SU-DHL-6 (cell line): ENCODE results near the gene EGFL8.
A peak's percentile ranks its signal among the peaks of the same experiment; 100 is the strongest.
"Not testable (repeated sequence)": the region's sequence is repeated elsewhere in the genome, so short reads cannot be mapped to it uniquely, and the experiment has no call there.

Experiments used
- H2AFZ ChIP-seq: fragments of 200-600 bp; sonication (generic); 2 replicates; pipeline ENCODE4 v1.6.1; 2014; ENCODE audit warnings: low read depth, mild to moderate bottlenecking, moderate library complexity, mixed read lengths, antibody characterized with exemption, low read length; ENCODE audit not compliant: severe bottlenecking
- H3F3A ChIP-seq: fragments of 200-600 bp; shearing (Covaris generic); 2 replicates; pipeline ENCODE4 v1.6.0; 2016; ENCODE audit warnings: antibody characterized with exemption, mild to moderate bottlenecking; ENCODE audit not compliant: insufficient read depth
- H3K27ac ChIP-seq: fragments of 200-600 bp; sonication (generic); 2 replicates; pipeline ENCODE4 v1.5.1; 2016; ENCODE audit warnings: low read depth, mild to moderate bottlenecking, low read length, moderate library complexity, mixed read lengths
- H3K27me3 ChIP-seq: fragments of 200-600 bp; sonication (generic), shearing (Covaris generic); 2 replicates; pipeline ENCODE4 v1.6.0; 2014; ENCODE audit warnings: mild to moderate bottlenecking, low read length
- H3K36me3 ChIP-seq: fragments of 200-600 bp; sonication (generic); 2 replicates; pipeline ENCODE4 v1.6.1; 2014; ENCODE audit warnings: mild to moderate bottlenecking, low read length, mixed read lengths
- H3K4me2 ChIP-seq: fragments of 300-600, 200-600 bp; shearing (Covaris generic), sonication (generic); 2 replicates; pipeline ENCODE4 v1.6.0; 2014; ENCODE audit warnings: low read length, low read depth, mild to moderate bottlenecking; ENCODE audit not compliant: poor library complexity, severe bottlenecking
- H3K4me3 ChIP-seq: fragments of 200-600 bp; sonication (generic); 2 replicates; pipeline ENCODE4 v1.5.1; 2014; ENCODE audit warnings: antibody characterized with exemption, low read length, mild to moderate bottlenecking, mixed read lengths; ENCODE audit not compliant: insufficient read depth, poor library complexity, severe bottlenecking
- H3K79me2 ChIP-seq: fragments of 200-600 bp; sonication (generic); 2 replicates; pipeline ENCODE4 v1.6.1; 2014; ENCODE audit warnings: mild to moderate bottlenecking, low read length, moderate library complexity; ENCODE audit not compliant: insufficient read depth
- H3K9ac ChIP-seq: fragments of 200-600 bp; sonication (generic); 2 replicates; pipeline ENCODE4 v1.7.0; 2014; ENCODE audit warnings: mild to moderate bottlenecking, low read length
- H3K9me2 ChIP-seq: fragments of 200-600 bp; sonication (generic); replicated peaks from 2 replicates; pipeline ENCODE4 v1.6.1; 2014; ENCODE audit warnings: low read length; ENCODE audit not compliant: insufficient read depth
- H3K9me3 ChIP-seq: fragments of 200-600 bp; sonication (generic); 2 replicates; pipeline ENCODE4 v1.6.1; 2014; ENCODE audit warnings: low read length, mixed read lengths; ENCODE audit not compliant: insufficient read depth
- H4K20me1 ChIP-seq: fragments of 200-600 bp; sonication (generic); 2 replicates; pipeline ENCODE4 v1.6.1; 2014; ENCODE audit warnings: low read depth, mild to moderate bottlenecking, antibody characterized with exemption, low read length, moderate library complexity, mixed read lengths
- CTCF ChIP-seq: fragments of 200-600 bp; sonication (generic); IDR thresholded peaks from one replicate; pipeline ENCODE4 v1.5.1; 2017; ENCODE audit warnings: antibody characterized with exemption, mild to moderate bottlenecking, low read length, moderate library complexity; ENCODE audit not compliant: insufficient read depth, poor library complexity, severe bottlenecking
- EZH2phosphoT487 ChIP-seq: fragments of 200-600 bp; sonication (generic), shearing (Covaris generic); conservative IDR thresholded peaks from 2 replicates; pipeline ENCODE4 v1.6.1; 2018; ENCODE audit warnings: mild to moderate bottlenecking, antibody characterized with exemption, low read length, moderate library complexity, mixed read lengths

The EGFL8 gene

DNA sequence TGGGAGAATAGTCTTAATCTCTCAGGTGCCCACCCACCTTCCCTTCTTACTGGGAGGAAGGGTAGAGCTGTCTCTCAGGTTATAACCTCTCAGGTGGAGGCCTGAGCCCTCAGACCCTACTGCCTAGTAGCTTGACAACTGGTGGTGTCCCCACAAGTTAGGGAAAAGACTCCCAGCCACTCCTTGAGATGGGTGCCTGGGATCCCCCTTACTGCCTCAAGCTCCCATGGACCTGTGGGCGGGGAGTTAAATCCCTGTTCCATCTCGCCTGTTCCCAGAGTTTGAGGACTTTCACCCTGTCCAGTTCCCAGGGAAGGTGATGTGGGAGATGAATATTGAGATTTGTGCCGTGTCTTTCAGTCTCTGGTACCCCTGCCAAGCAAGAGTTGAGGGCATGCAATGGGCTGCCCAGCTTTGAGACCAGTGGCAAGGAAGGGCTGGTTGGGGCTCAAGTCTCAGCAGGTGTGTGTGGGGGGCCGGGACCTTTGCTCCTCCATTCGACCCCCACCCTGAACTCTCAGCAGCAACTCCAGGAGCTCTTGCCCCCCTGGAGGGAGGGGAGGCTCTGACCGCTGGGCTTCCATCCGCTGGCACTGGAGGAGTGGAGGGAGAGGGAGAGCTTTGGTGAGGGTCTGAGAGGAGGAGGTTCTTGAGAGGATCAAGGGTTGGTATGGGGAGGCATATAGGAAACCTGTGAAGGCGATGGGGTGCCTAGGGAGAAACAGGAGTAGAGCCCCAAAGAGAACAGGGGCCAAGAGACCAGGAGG lies 26.7 kb downstream of the EGFL8 start:
- H3K27me3 ChIP-seq, result no peaks in the 10 kb centered on the region
- peak overlapping the region; percentile 87 for H3K27ac ChIP-seq
- peak overlapping the region; percentile 95 for H3K4me2 ChIP-seq
- no peaks in the 10 kb centered on the region for H3K9me2 ChIP-seq
- H3K36me3 ChIP-seq, result no peaks in the 10 kb centered on the region
- peak overlapping the region; percentile 60 for H3K4me3 ChIP-seq
- H3K9me3 ChIP-seq, result no peaks in the 10 kb centered on the region
- peaks cover 30% of the 10 kb centered on the region for H3K79me2 ChIP-seq
- H3F3A ChIP-seq, result peaks cover 32% of the 10 kb centered on the region
- no peak for TF ChIP-seq CTCF
- TF ChIP-seq EZH2phosphoT487, result no peak
- no peak overlapping the region for H2AFZ ChIP-seq
- no peaks in the 10 kb centered on the region for H4K20me1 ChIP-seq
- peak overlapping the region; percentile 91 for H3K9ac ChIP-seq

GRCh38 chr6:32191696-32192607 lies 27.6 kb downstream of the EGFL8 start:
- no peak for TF ChIP-seq EZH2phosphoT487
- TF ChIP-seq CTCF, result no peak
- peak overlapping the region; percentile 91 for H3K9ac ChIP-seq
- H3K36me3 ChIP-seq, result no peaks in the 10 kb centered on the region
- no peaks in the 10 kb centered on the region for H4K20me1 ChIP-seq
- peak overlapping the region; percentile 95 for H3K4me2 ChIP-seq
- H3K9me2 ChIP-seq, result no peaks in the 10 kb centered on the region
- peak overlapping the region; percentile 66 for H2AFZ ChIP-seq
- H3K27me3 ChIP-seq, result no peaks in the 10 kb centered on the region
- no peaks in the 10 kb centered on the region for H3K9me3 ChIP-seq
- H3K79me2 ChIP-seq, result peaks cover 30% of the 10 kb centered on the region
- H3K27ac ChIP-seq, result peak overlapping the region; percentile 87
- H3K4me3 ChIP-seq, result peak overlapping the region; percentile 60
- peaks cover 40% of the 10 kb centered on the region for H3F3A ChIP-seq

GRCh38 chr6:32192608-32193039 lies 28.2 kb downstream of the EGFL8 start, which contains the start of gene GPSM3:
GPSM3 (minus strand) TSS chr6:32192643; CDS start chr6:32192513, 130 bp downstream.
- Histone ChIP-seq H3F3A (peaks cover 47% of the 10 kb centered on the region), H3K4me3 (peak within 1 kb of the TSS; percentile 60), H3K4me2 (peak within 1 kb of the TSS; percentile 95), H3K79me2 (peaks cover 30% of the 10 kb centered on the region), H3K9ac (peak within 1 kb of the TSS; percentile 91), H2AFZ (peak within 1 kb of the TSS; percentile 66), H3K27ac (peak within 1 kb of the TSS; percentile 87), H3K9me3 (no peaks in the 10 kb centered on the region), H3K9me2 (no peaks in the 10 kb centered on the region), H4K20me1 (no peaks in the 10 kb centered on the region), H3K36me3 (no peaks in the 10 kb centered on the region), H3K27me3 (no peaks in the 10 kb centered on the region)
- TF ChIP-seq CTCF (no peak), EZH2phosphoT487 (no peak)

DNA sequence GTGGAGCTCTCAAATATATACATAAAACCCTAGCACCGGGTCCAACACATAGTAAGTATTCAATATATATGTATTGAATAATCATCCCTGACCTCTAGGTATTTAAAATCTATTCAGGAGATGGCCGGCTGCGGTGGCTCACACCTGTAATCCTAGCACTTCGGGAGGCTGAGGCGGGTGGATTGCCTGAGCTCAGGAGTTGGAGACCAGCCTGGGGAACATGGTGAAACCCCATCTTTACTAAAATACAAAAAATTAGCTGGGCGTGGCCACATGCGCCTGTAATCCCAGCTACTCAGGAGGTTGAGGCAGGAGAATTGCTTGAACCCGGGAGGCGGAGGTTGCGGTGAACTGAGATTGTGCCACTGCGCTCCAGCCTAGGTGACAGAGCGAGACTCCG lies 28.7 kb downstream of the EGFL8 start:
- H3F3A ChIP-seq, result peaks cover 47% of the 10 kb centered on the region
- H3K27me3 ChIP-seq, H4K20me1 ChIP-seq, H3K9me2 ChIP-seq, H3K9me3 ChIP-seq, H3K36me3 ChIP-seq: not testable (repeated sequence)
- H2AFZ ChIP-seq, result peak overlapping the region; percentile 66
- H3K4me2 ChIP-seq, result peak overlapping the region; percentile 95
- H3K27ac ChIP-seq, result peak overlapping the region; percentile 87
- H3K79me2 ChIP-seq, result peaks cover 30% of the 10 kb centered on the region
- peak overlapping the region; percentile 60 for H3K4me3 ChIP-seq
- peak overlapping the region; percentile 91 for H3K9ac ChIP-seq
